HL-60/S4 (cell line): ENCODE results near the gene CHI3L2.

Experiments
- in situ Hi-C: fragments of 300-500 bp; cut with MboI; formaldehyde crosslinking; loops from 2 replicates; pipeline ENCODE4 v1.14.3; 2022; ENCODE audit warnings: low sequenced_read_pairs

CHI3L2 gene

DNA sequence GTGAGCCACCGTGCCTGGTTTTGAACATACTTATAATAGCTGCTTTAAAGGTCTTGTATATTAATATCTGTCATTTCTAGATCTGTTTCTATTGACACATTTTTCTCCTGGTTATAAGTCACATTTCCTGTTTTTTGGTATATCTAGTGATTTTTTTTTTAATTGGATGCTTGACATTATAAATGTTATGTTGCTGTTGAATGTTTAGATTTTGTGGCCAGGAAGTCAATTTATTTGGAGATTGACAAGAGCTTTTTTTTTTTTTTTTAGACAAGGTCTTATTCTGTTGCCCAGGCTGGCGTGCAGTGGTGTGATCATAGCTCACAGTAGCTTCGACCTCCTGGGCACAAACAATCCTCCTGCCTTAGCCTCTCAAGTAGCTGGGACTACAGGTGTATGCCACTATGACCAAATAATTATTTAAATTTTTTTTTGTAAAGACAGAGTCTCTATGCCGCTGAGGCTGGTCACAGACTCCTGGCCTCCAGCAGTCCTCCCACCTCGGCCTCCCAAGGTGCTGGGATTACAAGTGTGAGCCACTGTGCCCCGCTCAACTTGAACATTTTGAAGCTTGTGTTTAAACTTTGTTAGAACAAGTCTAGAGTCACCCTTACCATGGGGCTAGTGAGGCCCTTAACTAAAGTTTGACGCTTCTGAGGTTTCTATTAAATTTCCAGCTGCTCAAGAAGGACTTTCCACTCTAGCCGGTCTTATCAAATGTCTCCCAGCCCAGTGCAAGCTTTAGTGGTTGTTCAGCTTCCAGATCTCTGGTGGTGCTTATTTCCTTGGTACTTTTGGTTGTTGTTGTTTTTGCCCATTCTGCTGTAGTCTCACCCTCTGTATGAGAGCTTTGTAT is 8.6 kb upstream of the CHI3L2 start:
- in situ Hi-C loops: loop anchor here (25.0 kb wide), 1 partner anchor 543 kb away; the partner anchor contains the start of gene DDX20

DNA sequence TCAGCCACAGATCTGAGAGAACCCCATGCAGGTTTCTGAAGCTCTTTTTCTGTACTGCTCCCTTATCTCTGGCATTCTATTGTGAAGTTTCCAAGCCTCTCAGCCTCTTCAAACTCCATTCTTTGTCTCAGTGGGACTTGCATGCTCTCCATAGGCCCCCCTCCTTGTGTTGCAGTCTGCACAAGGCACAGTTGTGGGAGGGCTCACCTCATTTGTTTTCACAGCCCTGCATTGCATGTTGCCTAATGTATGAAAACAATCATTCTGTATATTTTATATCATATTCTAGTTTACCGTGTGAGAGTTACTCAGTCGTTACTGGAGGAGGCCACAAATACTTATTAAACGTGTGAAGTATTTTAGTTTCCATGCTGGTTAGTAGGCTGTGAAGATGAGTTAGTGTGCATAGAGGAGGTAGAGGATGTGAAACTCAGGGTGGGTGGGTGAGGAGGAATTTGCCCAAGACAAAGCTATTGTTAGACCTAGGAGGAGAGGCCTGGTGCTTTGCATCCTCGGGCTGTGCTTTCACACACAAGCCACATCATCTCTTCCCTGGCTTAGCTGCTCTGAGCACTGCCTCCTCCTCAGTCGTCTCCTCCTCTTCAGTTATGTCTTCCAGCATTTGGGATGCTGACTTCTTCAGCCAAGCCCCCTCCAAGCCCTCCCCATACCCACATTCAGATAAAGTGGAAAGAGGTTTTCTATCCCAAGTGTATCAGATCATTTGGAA is 7.8 kb upstream of the CHI3L2 start:
- in situ Hi-C loops: loop anchor here (10.0 to 25.0 kb wide), 2 partner anchors 175 to 543 kb away; partner anchors contain the start of gene DDX20

DNA sequence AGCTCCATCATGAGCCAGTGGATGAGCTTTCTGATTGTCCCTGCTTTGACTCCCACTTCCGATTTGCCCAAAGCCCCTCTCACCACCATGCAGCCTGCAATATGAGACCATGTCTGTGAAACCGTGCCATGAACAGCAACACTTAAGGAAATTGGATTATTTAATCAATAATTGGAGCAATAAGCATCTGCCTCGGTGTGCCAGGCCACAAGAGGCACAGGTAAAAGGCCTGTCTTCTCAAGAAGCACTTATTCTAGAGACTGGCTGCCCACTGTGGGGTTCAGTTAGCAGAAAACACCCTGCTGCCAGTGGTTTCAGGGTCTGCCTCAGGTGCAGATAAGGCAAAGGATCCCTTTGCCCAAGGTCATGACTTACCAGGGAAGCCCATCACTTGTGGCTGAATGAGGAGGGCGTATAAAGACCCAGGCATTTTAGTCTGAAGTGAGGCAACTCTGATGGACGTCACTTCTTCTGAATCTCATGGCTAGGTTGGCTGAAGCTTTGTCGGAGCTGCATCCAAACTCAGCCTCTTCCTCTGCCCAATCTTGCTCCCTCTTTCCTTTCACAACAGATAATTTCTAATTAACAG is 7.1 kb upstream of the CHI3L2 start:
- in situ Hi-C loops: loop anchor here (10.0 to 25.0 kb wide), 2 partner anchors 174 to 542 kb away; partner anchors contain the start of gene DDX20

DNA sequence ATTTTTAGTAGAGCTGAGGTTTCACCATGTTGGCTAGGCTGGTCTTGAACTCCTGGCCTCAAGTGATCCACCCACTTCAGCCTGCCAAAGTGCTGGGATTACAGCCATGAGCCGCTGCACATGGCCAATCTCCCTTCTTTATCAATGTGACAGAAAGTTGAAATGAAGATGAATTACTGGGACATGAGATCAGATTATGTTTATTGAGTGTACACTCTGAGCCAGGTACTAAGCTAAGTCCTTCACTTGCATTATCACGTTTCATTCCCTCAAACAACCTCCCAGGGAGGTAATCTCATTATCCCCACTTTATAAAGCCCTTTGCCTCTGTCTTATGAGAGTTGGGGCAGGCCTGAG is 6.3 kb upstream of the CHI3L2 start:
- in situ Hi-C loops: loop anchor here (10.0 to 25.0 kb wide), 2 partner anchors 174 to 541 kb away; partner anchors contain the start of gene DDX20

DNA sequence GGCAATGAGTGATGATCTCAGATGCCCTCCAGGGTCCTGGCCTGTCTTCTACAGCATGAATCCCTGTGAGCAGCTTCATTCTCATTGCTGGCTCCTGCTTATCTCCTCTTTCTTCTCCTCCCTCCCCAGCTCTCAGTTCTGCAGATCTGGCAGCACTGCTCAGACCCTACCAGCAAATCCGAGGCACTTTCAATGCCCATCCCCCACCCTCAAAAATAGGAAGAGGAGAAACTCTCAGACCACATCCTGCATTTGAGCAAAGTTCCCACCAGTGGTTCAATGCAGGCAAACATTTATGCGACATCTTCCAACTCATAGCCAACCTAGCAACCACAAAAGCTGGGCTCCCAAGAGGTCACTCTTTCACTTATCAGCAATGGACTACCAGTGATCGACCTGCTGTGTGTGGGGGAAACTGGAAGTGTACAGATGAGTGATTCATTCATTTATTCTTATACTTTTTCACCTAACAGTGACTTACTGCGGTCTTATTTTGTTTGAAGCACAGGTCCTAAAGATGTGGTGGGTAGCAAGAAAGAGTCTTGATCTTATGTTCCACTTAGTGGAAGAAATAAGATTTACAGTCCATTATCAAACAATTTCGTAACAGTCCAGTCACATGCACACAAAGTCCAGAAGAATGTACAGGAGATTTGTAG is 5.8 kb upstream of the CHI3L2 start:
- in situ Hi-C loops: loop anchor here (10.0 to 25.0 kb wide), 2 partner anchors 173 to 541 kb away; partner anchors contain the start of gene DDX20

DNA sequence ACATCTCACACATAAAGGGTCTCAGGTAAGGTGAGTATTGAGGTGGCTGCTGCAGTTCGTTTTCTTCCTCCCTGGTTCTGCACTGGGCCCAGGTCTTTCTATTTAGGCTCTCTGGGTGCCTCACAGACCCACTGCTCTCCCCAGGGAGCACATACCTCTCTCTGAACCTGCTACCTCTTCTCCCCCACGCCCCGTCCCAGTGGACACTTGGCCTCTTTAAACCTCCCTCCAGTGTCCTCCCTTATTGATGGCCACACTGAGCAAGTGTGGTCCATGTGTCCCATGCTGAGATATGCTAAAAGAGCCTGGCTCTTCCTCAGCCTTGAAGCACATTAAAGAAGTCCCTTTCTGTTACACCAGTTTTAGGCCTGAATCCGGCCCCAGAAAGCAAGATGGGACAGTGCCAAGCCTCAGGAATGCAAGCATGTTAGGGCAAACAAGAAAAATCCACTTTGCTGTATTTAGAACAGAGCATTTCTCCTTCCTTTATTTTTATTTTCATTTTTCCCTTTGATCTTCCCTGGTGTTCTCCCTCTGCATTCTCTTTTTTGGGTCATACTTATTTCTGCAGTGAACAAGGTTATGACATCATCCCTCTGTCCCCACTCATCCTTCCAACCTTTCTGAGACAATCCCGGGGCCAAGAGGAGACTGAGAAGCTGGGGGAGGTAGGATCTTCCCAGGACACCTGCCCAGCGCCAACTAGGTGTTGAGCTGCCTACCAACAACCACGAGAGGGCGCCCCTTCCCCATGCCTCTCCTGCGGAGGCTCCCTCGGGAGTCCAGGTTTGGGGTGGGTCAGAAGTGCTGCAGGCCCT is 5.0 kb upstream of the CHI3L2 start:
- in situ Hi-C loops: loop anchor here (10.0 to 25.0 kb wide), 2 partner anchors 172 to 540 kb away; partner anchors contain the start of gene DDX20

DNA sequence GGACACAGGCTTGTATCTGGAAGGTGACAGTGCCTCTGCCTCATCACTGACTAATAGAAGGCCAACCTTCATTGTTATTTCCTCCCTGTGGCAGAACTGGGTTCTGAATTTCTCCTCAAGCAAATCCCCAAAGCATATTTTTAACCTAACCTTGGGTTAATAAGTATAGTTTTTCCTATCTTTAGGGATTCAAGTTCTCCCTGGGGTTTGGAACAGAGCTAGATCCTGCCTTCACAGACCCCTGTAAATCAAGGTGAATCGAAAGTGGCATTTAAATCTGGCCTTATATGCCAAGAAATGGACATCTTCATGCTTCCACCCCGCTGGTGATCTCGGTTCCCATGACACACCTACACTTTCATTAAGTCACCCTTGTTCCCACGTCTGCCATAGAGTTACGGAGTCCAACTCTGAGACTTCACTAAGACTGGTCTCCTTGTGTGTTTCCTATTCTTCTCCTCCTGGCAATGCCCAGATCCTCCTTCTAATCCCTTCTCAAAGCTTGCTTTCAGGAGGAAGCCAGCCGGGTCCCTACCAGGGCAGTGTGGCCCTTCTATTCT is 4.3 kb upstream of the CHI3L2 start:
- in situ Hi-C loops: loop anchor here (10.0 to 25.0 kb wide), 2 partner anchors 172 to 539 kb away; partner anchors contain the start of gene DDX20

DNA sequence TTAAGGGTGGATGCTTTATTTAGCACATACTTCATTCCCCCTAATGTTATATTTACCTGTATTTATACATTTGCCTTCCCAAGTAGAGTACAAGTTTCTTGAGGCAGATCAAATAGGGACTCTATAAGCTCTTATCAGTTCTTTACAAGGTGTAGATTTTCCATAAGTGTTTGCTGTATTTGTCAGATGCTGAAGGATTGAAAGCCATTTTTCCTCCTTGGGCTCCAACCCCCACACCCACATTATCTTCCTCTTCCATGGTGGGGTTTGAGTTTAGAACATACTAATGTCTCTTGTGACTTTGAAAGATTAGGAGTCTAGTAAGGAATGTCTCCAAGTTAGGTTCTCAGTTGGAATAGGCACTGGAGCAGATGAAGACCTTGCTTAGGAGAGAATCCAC is 2.4 kb upstream of the CHI3L2 start:
- in situ Hi-C loops: loop anchor here (10.0 kb wide), 1 partner anchor 170 kb away; no protein-coding TSS in a partner anchor

DNA sequence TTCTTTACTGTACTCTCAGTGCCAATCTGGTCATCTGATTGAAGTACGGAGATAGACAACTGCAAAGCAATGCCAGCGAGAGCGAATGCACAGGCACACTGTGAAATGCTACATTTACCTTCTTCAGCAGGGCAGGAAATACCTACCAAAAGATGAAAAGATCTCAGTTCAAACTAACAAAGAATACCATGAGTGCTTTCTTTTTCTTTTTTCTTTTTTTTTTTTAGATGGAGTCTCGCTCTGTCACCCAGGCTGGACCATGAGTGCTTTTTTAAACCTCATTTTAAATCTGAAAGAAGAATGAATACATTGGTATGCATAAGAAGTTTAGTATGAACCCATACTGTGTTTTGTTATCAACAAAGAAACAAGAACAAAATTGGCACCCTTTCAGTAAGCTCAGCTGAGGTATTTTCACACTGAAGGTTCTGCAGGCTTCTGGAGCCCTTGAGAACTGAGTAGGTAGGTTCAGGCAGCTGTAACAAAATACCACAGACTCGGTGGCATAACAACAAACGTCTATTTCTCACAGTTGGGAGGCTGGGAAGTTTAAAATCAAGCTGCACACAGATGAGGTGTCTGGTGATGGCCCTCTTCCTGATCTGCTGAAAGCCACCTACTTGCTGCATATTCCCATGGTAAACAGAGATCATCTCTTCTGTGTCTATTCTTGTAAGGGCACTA is 1.7 kb upstream of the CHI3L2 start:
- in situ Hi-C loops: loop anchor here (10.0 kb wide), 1 partner anchor 169 kb away; no protein-coding TSS in a partner anchor

DNA sequence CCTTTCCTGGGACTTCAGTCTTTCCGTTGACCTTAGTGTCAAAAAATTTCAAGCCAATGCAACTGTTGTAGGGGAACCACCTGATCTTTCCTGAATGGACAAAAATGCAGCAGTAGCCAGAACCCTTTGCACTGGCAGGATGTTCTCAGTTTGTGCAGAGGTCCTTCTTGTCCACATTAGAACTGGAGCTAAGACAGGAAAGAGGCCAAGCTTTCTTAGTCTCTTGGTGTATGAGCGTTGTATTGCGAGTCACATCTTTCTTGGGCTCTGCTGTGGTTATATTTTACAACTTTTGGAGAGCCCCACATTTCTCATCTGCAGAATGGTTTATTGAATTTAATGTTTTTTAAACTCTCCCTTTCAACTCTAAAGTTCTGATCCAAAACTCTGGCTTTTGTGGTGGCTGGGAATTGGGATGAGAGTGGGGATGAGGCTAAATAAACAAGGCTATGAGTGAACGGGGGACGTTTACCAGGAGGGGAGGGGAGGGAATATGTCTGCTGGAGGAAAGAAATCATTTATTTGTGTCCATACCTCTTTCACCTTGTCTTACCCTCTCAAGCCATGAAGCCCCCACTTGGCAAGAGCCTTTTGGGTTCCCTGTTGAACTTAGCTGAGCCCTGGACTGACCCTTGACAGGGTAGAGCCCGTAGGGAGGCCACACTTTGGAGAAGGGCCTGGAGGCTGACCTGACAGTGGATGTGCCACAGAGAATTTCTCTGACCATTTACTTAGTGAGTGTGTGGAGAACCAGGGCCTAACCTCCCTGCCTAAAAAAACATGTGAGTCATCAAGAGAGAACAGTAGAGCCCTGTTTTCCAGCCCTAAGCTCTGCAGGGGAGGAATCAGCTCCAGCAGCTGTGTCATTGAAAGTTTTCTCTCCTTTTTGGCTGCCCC is 586 bp downstream of the CHI3L2 start:
- in situ Hi-C loops: loop anchor here (10.0 kb wide), 1 partner anchor 167 kb away; no protein-coding TSS in a partner anchor

DNA sequence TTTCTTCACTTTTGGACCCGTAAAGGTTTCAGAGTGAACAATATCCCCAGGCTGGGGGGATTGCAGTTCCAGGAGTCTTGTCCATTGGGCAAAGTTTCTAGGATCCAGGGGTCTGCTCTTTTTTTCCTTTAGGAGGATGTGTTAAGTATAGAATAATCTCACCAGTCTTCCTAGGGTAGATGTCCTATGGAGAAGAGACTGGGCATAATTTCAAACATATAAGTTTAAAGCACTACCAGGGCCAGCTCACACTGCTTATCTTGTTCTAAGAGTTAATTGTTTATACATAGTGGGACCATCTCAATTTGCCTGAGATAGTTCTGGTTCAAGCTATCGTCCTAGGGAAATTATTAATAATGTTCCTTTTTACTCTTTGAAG is 1.2 kb downstream of the CHI3L2 start:
- in situ Hi-C loops: loop anchor here (10.0 kb wide), 1 partner anchor 166 kb away; no protein-coding TSS in a partner anchor

DNA sequence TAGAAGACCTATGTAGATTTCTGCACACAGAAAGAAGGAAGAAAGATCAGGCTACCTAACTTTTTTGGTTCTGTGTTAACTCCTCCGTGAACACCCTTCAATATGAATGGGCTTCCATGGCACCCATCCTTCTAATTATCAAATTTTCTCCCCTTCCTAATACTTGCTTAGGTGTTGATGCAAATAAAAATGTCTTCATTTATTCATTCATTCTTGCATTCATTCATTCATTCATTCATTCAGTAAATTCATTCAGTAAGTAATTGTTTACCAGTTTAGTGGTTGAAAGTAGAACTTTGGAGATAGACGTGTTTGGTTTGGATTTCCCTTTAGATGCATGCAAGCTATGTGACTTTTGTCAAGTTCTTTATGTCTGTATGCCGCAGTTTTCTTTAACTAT is 4.6 kb downstream of the CHI3L2 start:
- in situ Hi-C loops: no loop called here

DNA sequence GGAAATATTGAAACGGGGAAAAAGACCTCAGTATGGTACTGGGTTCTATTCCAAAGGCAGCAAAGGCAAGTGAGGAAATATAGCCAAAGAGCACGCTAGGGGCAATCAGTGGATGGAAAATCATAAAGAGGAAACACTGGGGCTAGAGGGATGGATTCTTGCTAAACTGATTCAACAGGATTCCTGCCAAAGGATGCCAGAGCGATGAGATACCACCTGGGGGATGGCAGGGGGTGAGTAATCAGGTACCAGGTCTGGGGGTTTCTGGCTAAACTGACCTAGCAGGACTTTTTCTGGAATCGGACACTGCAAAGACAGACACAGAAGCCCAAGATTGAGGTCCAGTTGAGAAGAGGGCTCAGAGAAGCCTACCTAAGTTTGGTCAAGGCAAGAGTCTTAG is 6.7 kb downstream of the CHI3L2 start:
- in situ Hi-C loops: no loop called here

DNA sequence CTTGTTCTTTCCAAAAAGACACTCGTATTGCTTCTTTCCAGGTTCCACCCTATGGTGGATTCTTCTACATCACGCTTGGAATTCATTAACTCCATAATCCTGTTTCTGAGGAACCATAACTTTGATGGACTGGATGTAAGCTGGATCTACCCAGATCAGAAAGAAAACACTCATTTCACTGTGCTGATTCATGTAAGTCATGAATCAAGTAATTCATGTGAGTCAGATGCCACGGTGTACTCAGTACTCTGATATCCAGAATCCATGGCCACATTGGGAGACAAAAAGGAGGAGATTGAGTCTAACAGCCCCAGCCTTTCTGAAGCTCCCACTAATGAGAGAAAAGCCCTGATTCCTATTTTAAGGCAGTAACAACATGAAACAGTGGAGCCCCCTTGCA is 7.4 kb downstream of the CHI3L2 start:
- in situ Hi-C loops: no loop called here

DNA sequence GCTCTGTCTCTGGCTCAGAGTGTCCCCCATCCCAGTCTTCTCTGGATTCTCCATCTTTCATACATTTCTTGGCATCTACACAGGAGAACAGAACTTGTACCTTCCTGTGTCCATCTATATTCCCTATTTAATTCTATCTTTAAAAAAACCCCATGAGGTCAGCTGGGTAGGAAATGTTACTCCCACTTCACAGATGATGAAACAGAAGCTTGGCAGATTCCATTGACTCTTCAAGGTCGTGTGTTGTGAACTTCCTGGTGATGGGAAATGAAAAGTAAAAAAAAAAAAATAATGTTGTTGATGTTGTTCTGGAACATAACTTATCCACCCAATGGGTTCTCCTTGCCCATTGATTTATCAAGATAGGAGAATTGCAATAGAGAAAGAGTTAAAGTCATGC is 8.9 kb downstream of the CHI3L2 start:
- in situ Hi-C loops: no loop called here

DNA sequence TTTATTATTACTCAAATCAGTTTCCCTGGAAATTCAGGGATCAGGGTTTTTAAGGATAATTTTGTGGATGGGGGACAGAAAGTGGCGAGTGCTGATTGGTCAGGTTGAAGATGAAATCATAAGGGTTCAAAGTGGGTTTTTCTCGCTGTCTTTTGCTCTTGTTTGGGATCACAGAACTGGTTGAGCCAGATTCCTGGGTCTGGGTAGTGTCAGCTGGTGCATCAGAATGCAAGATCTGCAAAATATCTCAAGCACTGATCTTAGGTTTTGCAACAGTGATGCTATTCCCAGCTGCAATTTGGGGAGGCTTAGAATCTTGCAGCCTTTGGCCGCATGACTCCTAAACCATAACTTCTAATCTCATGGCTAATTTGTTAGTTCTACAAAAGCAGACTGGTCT is 9.3 kb downstream of the CHI3L2 start:
- in situ Hi-C loops: no loop called here

DNA sequence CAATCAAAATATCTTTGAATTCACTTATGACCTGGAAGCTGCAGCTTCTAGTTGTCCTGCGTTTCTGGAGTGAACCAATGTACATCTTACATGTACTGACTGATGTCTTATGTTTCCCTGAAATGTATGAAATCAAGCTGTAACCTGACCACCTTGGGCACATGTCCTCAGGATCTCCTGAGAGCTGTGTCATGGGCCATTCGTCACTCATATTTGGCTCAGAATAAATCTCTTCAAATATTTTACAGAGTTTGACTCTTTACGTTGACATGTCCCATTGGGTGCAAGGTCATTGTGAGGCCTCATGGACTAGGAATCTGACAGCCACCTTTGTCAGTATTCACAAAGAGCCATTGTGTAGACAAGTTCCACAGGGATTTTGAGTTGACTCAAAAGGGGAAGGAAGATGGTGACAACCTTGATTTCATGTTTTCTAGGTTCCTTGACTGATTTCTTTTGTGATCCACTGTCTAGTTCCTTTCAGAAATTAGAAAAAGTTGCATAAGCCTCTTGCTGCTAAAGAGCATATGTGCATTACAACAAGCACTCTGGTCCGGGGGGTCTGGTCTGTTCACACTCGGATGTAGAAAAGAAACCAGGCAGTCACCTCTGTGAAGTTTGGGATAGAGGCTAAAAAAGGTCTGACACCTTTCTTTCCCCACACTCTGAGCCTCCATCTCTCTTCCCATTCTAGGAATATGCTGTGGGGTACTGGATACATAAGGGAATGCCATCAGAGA is 10.7 kb downstream of the CHI3L2 start:
- in situ Hi-C loops: no loop called here
